ENCODE results near the gene MINPP1.

The MINPP1 gene

GRCh38 chr10:87594864-87595263, 90.2 kb downstream of the MINPP1 start:
- H3K36me3 Mint-ChIP-seq = no peaks in the 10 kb centered on the region
- no peaks in the 10 kb centered on the region for H3K27me3 Mint-ChIP-seq
- DNase-seq (ENCODE audit: low spot score in 2 of 2) (no peak), ATAC-seq (ENCODE audit: low read depth) (no peak)
- no peak overlapping the region for H3K4me3 Mint-ChIP-seq
- H3K4me1 Mint-ChIP-seq = peaks cover 6% of the 10 kb centered on the region
- no peaks in the 10 kb centered on the region for H3K9me3 Mint-ChIP-seq
- no peak overlapping the region for H3K27ac Mint-ChIP-seq

GRCh38 chr10:87596351-87596750, 91.7 kb downstream of the MINPP1 start:
- Mint-ChIP-seq H3K9me3 (no peaks in the 10 kb centered on the region), H3K4me3 (no peak overlapping the region), H3K4me1 (peaks cover 6% of the 10 kb centered on the region), H3K27ac (peak overlapping the region; percentile 73), H3K36me3 (no peaks in the 10 kb centered on the region), H3K27me3 (no peaks in the 10 kb centered on the region)
- DNase-seq (ENCODE audit: low spot score in 2 of 2) = peak in 1 of 2 donors; percentile 16
- ATAC-seq (ENCODE audit: low read depth) = peak; percentile 99

GRCh38 chr10:87598700-87599099, 94.0 kb downstream of the MINPP1 start:
- H3K27me3 Mint-ChIP-seq = no peaks in the 10 kb centered on the region
- no peaks in the 10 kb centered on the region for H3K36me3 Mint-ChIP-seq
- H3K27ac Mint-ChIP-seq = no peak overlapping the region
- peaks cover 9% of the 10 kb centered on the region for H3K4me1 Mint-ChIP-seq
- H3K4me3 Mint-ChIP-seq = no peak overlapping the region
- DNase-seq (ENCODE audit: low spot score in 2 of 2) (no peak), ATAC-seq (ENCODE audit: low read depth) (no peak)
- H3K9me3 Mint-ChIP-seq = no peaks in the 10 kb centered on the region

- Mint-ChIP-seq H3K4me3 (no peak overlapping the region), H3K4me1 (peaks cover 9% of the 10 kb centered on the region), H3K27ac (no peak overlapping the region), H3K36me3 (no peaks in the 10 kb centered on the region), H3K27me3 (no peaks in the 10 kb centered on the region), H3K9me3 (no peaks in the 10 kb centered on the region)
- ATAC-seq (ENCODE audit: low read depth) = no peak
- DNase-seq (ENCODE audit: low spot score in 2 of 2) = no peak
Observed at GRCh38 chr10:87600581-87600980, 95.9 kb downstream of the MINPP1 start.
